GM20000 (cell line): ENCODE results near the gene PDGFB.

Experiments used
- DNase-seq: peaks from one replicate; pipeline ENCODE4 v3.0.0; 2012; ENCODE audit warnings: low spot score
- TF ChIP-seq, protein P1 (sequence below): IDR thresholded peaks from 2 replicates; pipeline ENCODE4 v1.5.1; 2012; ENCODE audit warnings: mild to moderate bottlenecking, control low read depth; ENCODE audit errors: extremely low read depth, missing control alignments

Gene PDGFB

GRCh38 chr22:39181778-39182177 is 63.0 kb downstream of the PDGFB start:
- TF ChIP-seq, protein P1, sequence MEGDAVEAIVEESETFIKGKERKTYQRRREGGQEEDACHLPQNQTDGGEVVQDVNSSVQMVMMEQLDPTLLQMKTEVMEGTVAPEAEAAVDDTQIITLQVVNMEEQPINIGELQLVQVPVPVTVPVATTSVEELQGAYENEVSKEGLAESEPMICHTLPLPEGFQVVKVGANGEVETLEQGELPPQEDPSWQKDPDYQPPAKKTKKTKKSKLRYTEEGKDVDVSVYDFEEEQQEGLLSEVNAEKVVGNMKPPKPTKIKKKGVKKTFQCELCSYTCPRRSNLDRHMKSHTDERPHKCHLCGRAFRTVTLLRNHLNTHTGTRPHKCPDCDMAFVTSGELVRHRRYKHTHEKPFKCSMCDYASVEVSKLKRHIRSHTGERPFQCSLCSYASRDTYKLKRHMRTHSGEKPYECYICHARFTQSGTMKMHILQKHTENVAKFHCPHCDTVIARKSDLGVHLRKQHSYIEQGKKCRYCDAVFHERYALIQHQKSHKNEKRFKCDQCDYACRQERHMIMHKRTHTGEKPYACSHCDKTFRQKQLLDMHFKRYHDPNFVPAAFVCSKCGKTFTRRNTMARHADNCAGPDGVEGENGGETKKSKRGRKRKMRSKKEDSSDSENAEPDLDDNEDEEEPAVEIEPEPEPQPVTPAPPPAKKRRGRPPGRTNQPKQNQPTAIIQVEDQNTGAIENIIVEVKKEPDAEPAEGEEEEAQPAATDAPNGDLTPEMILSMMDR = no peak
- DNase-seq = no peak

DNA sequence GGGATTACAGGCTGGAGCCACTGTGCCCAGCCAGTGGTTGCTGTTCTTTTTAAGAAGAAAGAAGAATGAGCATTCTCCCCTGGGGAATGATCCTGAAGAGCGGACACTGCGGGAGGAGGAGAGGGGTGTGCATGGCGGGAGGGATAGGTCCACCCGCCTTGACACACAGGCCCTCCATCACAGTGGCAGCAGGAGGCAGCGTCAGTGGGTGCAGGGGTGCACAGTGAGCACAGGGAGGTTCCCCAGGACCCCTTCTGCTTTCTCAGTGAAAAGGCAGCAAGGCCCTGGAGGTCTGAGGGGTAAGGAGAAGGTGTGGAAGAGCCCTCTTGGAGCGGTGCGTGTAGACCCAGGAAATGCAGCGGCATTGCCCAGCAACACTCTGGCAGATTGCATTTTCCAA is 63.4 kb downstream of the PDGFB start:
- no peak for DNase-seq
- TF ChIP-seq, protein P1 = no peak

- TF ChIP-seq, protein P1 = no peak
- DNase-seq = no peak
Measured at GRCh38 chr22:39179841-39180335, 64.9 kb downstream of the PDGFB start.

GRCh38 chr22:39179401-39179827 is 65.4 kb downstream of the PDGFB start:
- DNase-seq = peak; percentile 15
- TF ChIP-seq, protein P1 = no peak

- DNase-seq = no peak
- TF ChIP-seq, protein P1 = no peak
Measured at GRCh38 chr22:39178206-39179111, 66.3 kb downstream of the PDGFB start.

DNA sequence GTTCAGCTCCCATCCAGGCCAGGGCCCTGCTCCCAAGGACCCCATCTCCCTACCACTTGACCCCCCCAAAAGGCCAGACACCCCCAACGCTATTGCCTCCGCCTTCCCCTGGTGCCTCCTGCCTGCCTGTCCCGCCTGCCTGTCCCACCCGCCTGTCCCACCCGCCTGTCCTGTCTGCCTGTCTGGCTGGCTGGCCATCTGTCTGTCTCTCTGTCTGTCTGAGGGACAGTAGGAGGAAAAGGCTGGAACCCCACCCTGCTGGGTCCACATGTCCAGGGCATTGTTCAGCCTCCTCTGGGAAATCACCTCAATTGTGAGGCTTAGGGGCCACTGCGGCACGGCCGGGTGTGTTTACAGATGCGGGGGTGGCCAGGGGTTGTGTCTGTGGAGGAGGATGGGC is 67.0 kb downstream of the PDGFB start:
- DNase-seq = no peak
- TF ChIP-seq, protein P1 = no peak

- DNase-seq = no peak
Measured at GRCh38 chr22:39177456-39177775, 67.4 kb downstream of the PDGFB start.

More at GRCh38 chr22:39177456-39177775, 67.4 kb downstream of the PDGFB start:
- TF ChIP-seq, protein P1 = no peak
